OCI-LY1 (cell line): ENCODE data around the gene TNNT2.

Experiments
- CTCF ChIP-seq: fragments of 200-600 bp; sonication (generic), shearing (Covaris generic); IDR thresholded peaks from 2 replicates; pipeline ENCODE4 v1.5.1; 2017; ENCODE audit warnings: mild to moderate bottlenecking, antibody characterized with exemption, low read length, moderate library complexity, mixed read lengths
- EZH2 ChIP-seq: fragments of 200-600 bp; sonication (generic), shearing (Covaris generic); IDR thresholded peaks from 2 replicates; pipeline ENCODE4 v1.8.0; 2017; ENCODE audit warnings: borderline replicate concordance, mixed run types, mild to moderate bottlenecking, antibody characterized with exemption, low read length, moderate library complexity, mixed read lengths

GRCh38 chr1:201334325-201335173 lies 42.9 kb downstream of the TNNT2 start:
- TF ChIP-seq EZH2: no peak
- no peak for TF ChIP-seq CTCF
